GM20431 (cell line): ENCODE data around the gene PCBD1.

Experiments
- in situ Hi-C: fragments of 300-500 bp; cut with MseI, MboI; formaldehyde crosslinking; loops from one replicate; pipeline ENCODE4 v1.15.0; 2020; ENCODE audit warnings: low sequenced_read_pairs; ENCODE audit not compliant: unreplicated experiment

Gene PCBD1

DNA sequence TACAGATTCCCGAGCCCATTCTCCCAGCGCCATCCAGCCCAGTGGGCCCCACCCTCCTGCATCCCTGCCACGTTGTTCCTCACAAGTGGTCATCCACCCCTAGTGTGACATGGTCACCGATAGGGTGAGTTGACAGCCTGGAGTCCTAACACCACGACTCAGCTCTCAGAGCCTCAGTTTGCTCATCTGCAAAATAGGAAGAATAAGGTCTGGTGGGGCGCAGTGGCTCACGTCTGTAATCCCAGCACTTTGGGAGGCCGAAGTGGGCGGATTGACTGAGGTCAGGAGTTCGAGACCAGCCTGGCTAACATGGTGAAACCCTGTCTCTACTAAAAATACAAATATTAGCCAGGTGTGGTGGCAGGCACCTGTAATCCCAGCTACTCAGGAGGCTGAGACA is 31.5 kb upstream of the PCBD1 start:
- in situ Hi-C loops, result loop anchor here (10.0 kb wide), 1 partner anchor 365 kb away; no protein-coding TSS in a partner anchor

DNA sequence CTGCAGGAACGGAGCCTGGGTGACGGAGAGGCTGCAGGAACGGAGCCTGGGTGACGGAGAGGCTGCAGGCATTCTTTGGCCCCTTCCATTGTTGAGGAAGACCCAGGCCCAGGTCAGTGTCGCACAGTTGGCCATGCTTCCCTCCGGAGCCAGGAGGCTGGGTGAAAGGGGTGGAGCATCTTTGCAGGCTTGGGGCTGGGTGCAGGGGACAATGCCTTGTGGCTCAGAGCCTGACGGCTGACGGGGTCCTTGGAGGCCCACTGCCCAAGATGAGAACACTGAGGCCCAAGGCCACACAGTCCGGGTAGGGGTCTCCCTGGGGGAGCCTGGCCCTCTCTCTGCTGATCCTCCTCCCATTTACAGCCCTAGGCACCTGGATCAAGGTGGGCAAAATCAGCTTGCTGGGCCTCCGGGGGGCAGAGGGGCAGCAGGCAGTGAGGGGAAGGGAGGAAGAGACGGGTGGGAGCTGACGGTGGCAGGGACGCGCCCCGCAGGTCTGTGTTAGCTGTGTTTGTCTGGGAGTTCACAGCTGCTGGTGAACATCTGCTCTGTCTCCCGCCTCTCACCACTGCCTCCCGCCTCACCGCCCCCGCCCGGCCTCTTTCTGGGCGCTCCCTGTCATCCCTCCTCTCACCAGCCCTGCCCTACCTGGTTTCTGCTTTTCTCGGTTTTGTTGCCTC is 30.6 kb upstream of the PCBD1 start:
- in situ Hi-C loops, result no loop called here

DNA sequence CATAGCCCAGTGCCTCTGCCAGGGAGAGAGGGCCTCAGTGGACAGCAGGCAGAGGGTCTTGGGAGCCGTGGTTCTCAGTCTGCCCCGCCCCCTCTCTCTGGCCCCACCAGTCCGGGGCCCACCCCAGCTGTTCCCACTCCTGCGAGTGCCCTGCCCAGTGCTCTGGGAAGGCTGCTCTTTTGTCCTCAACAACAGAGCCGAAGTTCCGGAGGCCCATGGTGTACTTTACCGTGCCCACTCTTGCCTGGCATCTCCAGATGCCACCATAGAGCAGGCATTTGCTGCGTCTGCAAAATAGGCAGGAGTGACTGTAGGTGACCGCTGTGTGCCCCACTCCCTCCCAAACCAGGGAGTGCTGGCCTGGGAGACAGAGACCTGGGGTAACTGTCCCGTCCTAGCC is 29.3 kb upstream of the PCBD1 start:
- in situ Hi-C loops, result no loop called here

DNA sequence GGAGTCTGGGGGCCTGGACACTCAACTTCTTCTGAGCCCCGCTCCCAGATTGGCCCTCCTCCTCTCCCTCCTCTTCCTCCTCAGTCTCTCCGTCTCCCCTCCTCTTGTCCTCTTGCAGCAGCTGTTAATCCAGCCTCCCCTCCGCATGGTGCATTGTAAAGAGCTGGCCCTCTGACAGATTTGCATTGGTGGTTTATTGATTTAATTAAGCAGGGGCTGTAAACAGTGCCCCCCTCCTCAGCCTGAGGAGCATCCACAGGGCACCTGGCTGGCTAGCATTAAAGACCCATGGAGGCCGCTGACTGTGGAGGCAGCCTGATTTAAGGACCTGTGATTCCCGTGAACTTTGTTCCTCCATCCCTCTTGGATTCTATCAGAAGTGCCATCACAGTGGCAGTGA is 28.9 kb upstream of the PCBD1 start:
- in situ Hi-C loops, result no loop called here

DNA sequence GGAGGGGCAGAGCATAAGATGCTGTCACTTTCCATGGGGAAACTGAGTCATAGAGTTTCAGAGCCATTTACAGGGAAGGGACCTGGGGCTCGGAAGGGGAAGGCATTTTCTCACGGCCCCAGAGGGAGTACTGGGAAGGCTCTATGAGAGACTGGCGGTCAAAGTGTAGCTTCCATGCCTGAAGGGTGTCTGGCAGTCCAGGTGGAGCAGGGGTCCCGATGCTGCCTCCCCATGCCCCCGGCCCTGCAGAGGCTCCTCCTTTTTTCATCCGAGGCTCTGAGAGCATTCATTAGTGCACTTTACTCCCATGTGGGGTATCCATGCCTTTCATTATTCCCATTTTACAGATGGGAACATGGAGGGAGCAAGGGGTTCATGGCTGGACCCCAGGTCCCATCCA is 27.9 kb upstream of the PCBD1 start:
- in situ Hi-C loops, result no loop called here

DNA sequence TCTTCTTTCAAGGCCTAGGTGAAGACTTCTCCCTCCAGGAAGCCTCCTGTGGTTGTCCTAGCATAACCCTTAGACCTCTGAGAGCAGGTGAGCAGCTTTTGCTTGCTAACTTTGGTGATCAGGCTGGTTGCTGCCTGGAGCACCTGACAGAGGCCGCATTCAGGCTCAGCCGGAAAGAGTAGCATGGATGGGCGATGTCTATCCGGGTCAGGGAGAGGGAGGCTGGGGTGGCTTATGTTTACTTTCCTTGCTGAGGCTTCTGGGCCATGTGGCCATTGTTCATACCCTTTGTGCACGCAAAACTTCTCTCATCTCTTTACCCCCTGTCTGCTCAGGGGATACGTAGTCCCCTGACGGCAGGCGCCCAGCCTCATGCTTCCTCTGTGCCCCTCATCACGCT is 27.4 kb upstream of the PCBD1 start:
- in situ Hi-C loops, result no loop called here

DNA sequence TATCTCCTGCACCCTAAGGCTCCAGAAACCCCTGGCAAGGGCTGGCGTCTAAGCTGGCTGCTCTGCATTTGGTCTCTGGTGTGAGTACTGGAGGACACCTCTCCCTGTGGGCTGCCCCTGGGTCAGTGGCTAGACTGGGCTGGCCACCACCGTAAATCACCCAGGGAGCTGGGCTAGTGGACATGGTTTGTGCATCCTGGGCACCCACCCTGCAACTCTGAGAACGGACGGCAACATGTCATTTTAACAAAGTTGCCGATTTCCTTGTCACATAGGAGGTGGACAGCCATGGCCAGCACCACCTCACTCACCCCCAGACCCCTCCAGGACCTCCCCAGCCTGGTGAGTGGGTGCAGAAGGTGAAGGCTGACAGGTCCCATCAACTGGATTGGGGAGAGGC is 26.8 kb upstream of the PCBD1 start:
- in situ Hi-C loops, result no loop called here

DNA sequence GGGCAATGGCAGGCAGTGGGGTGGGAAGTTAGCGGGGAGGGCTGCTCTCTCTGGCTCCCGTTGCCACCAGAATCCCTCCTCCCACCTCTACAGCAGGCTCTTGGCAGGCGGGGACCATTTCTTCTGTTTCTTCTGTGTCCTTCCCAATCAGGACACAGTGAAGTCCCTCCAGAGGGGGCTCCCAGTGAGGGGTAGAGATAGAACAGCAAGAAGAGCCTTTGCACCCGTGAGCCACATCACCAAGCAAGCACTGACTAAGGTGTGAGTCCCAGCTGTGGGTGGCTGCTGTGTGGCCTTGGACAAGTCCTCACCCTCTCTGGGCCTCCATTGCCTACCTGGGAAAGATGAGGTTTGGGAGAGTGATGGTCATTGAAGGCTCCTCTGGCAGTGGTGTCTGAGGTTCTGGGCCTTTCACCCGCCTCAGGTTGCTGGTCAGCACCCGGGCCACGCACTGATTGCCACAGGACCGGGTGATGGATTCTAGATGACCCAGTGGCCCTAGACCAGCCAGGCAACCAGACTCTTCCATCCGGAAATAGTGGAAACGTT is 26.0 kb upstream of the PCBD1 start:
- in situ Hi-C loops, result no loop called here

DNA sequence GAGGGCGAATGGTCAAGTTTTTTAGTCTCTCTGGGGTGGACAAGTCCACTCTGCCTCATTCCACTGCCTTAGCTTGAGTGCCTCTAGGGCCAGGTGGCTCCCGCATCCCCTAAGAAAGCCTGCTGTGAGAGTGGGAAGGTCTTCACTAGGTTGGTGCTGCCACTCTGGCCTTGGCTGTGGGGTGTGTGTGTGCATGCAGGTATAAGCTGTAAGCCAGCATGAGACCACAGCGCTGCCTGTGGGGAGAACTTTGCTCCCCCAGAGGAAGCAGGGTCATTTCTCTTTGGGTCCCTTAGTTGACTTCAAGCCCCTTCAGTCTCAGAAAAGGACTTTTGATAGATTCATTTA is 25.5 kb upstream of the PCBD1 start:
- in situ Hi-C loops, result no loop called here

DNA sequence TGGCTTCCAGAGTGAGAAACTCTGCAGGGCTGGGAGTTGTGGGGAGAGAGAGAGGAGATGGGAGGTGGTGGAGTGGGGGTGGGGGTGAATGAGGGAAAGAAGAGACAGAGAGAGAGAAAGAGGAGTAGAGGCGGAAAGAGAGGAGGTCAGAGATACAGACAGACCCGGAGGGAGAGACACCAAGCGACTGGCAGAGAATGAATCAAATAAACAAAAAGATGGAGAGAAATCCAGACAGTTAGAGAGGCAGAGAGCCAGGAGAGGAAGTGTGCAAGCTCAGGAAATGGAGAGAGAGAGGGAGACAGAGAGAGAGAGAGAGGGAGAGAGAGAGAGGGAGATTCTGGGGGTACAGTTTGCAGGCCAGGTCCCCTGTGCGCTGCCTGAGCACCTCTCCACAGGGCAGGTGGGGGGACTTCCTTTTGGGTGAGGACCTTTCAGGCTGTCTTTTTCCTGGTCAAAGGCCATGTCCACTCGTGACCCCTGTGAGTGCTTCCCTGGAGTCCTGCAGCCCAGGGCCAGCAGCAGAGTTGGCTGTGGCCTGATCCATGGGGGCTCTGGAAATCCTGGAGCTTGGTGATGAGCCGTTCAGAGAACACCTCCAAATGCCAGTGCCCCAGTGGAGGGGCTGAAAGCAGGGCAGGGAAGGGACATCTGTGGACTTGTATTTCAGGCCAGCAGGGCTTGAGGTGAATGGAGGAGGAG is 25.0 kb upstream of the PCBD1 start:
- in situ Hi-C loops, result no loop called here

DNA sequence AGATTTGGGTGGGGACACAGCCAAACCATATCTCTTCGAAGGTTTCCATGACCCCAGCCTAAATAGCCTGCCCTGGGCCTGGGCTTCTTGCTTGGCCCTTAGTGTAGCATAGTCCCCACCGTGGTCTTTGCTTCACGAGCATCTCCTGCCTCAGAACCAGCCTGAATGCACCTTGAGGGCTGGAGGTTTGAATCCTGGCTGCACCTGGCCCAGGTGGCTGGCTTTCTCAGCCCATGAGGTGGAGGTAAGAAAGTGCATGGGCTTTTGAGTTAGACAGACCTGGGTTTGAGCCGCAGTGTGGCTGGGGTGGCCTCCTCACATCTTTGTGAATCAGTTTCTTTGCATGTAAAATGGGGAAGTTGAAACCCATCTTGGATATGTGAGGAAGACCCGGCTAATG is 24.2 kb upstream of the PCBD1 start:
- in situ Hi-C loops, result no loop called here

DNA sequence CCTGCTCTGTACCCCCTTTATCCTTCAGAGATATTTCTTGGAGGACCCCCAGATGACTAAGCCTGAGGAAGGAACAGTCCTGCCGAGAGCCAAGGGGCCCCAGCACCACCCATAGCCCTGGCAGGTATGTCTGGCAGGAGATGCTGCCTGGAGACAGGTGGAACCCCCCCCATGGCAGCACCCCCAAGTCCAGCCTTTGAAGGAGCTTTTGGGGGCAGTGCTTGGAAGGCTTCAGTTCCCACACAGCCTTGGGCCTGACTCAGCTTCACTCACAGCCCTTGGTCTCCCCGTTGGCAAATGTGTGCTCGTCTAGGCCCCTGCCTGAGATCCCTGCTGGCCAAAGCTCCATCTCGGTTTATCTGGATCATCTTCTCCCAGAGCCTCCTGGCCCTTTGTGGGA is 23.0 kb upstream of the PCBD1 start:
- in situ Hi-C loops, result no loop called here

DNA sequence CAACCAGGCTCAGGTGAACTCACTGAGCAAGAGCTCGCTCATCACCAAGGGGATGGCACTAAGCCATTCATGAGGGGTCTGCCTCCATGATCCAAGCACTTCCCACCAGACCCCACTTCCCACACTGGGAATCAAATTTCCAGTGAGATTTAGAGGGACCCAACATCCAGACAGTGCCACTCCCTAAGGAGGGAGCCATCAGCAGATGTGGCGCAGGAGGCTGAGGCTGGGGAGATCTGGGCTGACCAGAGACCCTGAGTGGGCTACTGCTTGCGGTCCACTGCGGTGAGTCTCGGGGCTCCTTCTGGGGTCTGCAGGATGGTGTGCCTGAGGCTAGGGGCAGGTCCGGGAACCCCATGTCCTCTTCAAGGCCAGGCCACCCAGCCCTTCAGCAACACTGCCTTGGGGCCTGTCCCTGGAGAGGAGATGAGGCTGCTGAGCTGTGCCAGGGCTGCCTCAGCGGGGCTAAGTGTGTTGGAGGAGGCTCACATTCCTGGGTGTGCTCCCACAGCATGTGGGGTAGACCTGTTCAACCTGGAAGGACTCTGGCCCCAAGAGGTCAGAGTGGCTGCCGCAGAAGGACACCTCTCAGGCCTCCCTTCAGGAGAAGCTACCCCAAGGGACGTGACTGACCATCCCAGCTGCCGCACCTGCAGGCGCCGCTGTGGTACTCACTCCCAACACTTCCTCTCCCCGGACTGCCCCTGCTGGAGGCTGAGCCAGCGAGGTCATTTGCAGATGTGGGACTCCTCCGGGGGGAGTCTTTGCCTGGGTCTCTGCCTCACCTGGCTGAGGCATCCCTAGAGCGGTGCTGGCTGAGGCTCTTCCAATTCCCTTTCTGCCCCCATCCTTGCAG is 22.3 kb upstream of the PCBD1 start:
- in situ Hi-C loops, result no loop called here

DNA sequence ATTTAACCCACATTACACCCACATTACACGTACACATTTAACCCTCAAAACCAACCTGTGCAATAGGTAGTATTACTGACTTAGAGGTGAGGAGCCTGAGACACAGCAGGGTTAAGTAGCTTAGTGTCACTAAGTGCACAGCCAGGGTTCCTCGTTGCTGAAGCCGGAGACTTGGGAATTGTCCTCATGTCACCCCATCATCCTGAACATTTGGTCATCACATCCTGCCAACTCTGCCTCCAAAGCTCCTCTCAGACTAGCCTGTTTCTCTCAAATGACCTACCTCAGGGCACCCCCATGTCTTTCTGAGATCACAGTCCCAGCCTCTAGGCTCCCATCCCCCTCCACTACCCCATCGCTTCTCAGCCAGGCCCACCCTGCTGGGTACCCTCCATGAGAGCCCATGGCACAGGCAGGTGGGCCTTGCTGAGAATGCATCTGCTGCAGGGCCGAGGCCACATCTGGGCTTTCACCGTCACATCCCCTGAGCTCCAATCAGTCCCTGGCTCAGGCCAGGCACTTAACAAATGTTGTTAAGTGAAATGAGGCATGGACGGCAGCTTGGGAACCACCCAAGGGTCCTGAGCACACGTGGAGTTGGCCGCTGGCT is 21.1 kb upstream of the PCBD1 start:
- in situ Hi-C loops, result no loop called here

DNA sequence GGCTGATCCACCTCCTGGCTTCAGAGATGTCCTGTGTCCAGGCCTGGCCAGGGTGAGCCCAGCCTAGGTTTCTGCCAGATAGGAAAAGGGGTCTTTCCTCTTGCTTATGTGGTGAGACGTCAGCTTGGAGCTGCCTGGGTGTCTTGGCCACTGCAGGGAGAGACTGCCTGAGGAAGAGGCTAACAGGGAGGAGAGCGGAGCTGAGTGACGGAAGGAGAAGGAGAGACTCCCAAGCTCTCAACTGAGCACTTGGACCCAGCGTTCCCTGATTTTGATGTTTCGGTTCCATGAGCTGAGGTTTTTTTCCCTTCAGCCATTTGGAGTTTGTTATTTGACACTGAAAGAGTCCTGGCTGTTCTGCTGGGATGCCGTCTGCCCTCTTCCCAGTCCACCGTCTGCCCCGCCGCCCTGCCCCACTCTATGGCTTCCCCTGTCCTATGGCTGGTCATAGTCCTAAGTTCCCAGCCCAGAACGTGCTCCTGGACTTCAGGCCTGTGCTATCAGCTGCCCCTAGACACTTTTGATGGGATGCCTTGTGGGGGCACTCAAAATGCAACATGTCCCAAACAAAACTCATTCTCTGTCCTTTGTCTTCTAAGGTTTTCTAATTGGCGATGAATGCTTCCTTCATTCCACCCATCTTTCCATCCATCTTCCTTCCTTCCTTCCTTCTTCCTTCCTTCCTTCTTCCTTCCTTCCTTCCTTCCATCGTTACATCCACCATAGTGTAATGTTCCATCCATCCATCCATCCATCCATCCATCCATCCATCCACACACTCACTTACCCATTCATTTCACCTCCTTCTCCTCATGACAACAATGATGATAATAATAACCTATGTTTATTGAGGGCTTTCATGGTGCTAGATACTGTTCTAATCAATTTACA is 20.3 kb upstream of the PCBD1 start:
- in situ Hi-C loops, result no loop called here

DNA sequence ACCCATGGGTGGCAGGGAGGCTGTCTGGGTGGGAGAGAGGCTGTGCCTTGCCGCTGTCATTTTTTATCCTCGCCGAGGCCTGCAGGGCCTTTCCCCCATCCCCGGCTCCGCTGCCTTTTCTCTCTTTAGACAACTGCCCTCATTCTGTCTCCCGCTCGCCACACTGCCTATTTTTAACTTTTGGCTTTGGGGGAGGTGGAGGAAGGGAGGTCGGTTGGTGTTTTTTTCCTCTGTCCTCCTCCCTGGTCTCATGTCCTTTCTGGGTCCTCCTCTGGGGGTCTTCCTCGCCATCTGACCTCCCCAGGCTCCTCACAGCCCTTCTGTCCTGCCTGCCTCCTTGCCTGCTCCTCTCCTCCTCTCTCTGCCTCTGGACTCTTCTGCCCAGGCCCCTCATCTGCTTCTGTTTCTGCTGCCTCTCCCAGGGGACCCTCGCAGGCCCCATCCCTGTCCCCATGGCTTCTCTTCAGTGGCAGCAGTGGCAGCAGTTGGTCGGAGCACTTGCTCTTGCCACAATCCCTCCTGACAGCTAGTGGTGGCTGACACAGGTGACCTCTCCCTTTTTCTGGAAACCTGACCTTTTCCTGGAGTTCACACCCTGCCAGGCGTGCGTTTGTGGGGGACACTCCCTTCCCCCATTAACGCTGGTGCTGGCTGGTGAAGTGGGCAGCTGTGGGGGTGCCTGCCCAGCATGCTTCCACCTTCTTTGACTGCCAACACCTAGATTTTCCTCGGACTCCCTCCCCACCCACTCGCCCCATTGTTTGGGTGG is 19.5 kb upstream of the PCBD1 start:
- in situ Hi-C loops, result no loop called here

DNA sequence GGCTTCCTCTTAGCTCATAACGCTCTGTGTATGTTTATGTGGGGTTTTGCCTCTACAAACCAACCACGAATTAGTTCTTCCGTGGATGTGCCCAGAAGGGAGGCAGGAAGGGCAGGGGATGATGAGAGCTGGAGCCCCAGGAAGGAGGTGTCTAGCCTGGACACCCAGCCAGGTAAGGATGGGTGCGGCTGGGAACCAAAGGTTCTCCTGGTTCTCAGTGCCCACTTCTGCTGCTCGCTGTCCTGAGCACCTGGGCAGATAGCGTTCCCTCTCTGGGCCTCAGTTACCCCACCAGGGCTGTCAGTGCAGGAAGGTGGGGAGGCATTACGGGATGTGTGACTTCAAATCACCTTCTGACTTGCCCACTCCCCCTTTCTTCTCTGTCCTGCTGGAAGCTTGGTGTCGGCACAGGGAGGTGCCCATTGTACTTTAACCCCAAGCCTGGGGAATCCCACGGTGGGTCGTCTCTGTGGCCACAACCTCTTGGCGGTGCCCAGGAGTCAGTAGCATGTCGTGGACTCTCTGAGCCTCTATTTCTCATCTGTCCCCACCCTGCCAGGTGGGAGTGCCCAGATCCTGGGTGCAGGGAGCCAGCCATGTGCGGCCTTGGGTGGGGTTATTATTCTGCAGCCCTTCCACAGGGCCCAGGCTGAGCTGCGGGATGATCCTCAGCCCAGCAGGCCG is 18.7 kb upstream of the PCBD1 start:
- in situ Hi-C loops, result no loop called here

DNA sequence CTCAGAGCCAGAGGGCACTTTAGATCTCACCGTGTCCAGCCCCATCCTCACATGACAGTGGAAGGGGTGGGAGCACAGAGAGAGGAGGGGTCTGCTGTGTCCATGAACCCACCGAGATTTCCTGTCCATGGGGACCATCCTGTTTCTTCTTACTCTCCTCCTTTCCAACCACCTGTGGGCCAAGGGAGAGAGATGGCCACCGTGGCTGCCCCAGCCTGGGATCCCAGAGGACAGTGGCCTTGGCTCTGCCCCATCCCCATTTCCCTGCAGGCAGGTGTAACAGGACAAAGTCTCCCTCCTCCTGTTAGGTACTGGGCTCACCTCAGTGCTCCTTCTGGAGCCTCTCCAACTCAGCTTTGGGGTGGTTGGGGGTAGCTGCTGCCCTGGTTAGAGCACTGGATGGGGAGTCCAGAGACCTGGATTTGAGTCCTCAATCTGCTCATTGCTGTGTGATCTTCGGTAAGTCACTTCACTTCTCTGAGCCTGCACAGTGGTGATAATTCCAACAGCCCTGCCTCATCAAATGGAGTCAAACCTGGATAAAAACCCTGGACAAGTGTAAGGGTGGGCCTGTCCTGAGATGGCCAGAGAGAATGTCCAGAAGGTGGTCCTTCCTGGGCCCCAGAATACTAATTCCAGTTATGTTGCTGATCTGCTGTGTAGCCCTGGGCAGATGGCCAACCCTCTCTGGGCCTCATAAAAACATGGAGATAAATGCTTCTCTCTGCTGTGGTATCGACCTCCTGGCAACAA is 17.8 kb upstream of the PCBD1 start:
- in situ Hi-C loops, result no loop called here
